Sigmoid colon (tissue), 4 donors: ENCODE measurements around the gene SPAST.
"Not testable (repeated sequence)": the region's sequence is repeated elsewhere in the genome, so short reads cannot be mapped to it uniquely, and the experiment has no call there.

Experiments used
- CTCF ChIP-seq, 4 experiments: fragments of 450-650 bp in 3 of 4; fragments of 200-600 bp in 1 of 4; IDR thresholded peaks; one replicate each; pipeline ENCODE4 v1.5.1; 2016 to 2019; ENCODE audit warnings: antibody characterized with exemption in 4 of 4, mild to moderate bottlenecking in 3 of 4, moderate library complexity in 2 of 4
- POLR2AphosphoS5 ChIP-seq, 4 donors: sonication (generic); formaldehyde crosslinking; IDR thresholded peaks; one replicate each; pipeline ENCODE4 v1.6.1; 2017; ENCODE audit warnings: antibody characterized with exemption in 4 of 4

GRCh38 chr2:32018789-32019482 is 44.4 kb upstream of the SPAST start:
- not testable (repeated sequence) for TF ChIP-seq POLR2AphosphoS5, CTCF (IDR thresholded peaks at IDR 0.05)
